IMR-90 (cell line): ENCODE measurements around the gene IQGAP2. TPM values are rescaled to one million over a fixed set of nuclear protein-coding genes. Genes with fewer than 3 reads are reported as not detected.

ENCODE experiments used
- ATAC-seq: fragments of 200-7000 bp; cut with Tn5 transposase; 2 replicates; pipeline ENCODE4 v1.9.1; 2020; ENCODE audit warnings: low read depth, mild to moderate bottlenecking, moderate library complexity
- BruUV-seq: library from RNA; stranded (reverse); fragments of 400-500 nt; replicated peaks from 2 replicates; lab custom pipeline; 2021; lab: Mats Ljungman, UMichigan
- CTCF ChIA-PET: fragments of 300-600 bp; formaldehyde crosslinking; extraction: SDS; loops from one replicate; lab custom pipeline; 2021; ENCODE audit warnings: antibody characterized with exemption; lab: Yijun Ruan, JAX
- POLR2A ChIA-PET: fragments of 300-600 bp; sonication (Branson Sonifier 250); formaldehyde crosslinking; loops from one replicate; lab custom pipeline; 2022; ENCODE audit warnings: antibody characterized with exemption; ENCODE audit not compliant: unreplicated experiment; lab: Charles Lee
- DNase-seq: peaks from one replicate; pipeline ENCODE4 v3.0.0; 2013
- H2AFZ ChIP-seq: replicated peaks from 2 replicates; pipeline ENCODE3; 2013; ENCODE audit warnings: low read length, mild to moderate bottlenecking; ENCODE audit not compliant: poor library complexity
- H2AK5ac ChIP-seq: 2 replicates; pipeline ENCODE4 v1.6.1; 2013; ENCODE audit warnings: low read depth, low read length, inconsistent platforms
- H2AK9ac ChIP-seq: replicated peaks from 2 replicates; pipeline ENCODE3; 2013; ENCODE audit warnings: mild to moderate bottlenecking, low read depth, low read length, moderate library complexity; ENCODE audit not compliant: poor library complexity
- H2BK120ac ChIP-seq: 2 replicates; pipeline ENCODE4 v1.6.1; 2013; ENCODE audit warnings: low read depth, low read length, inconsistent platforms
- H2BK15ac ChIP-seq: 3 replicates; pipeline ENCODE4 v1.6.1; 2013; ENCODE audit warnings: low read depth, low read length, inconsistent platforms
- H2BK20ac ChIP-seq: 2 replicates; pipeline ENCODE4 v1.6.1; 2013; ENCODE audit warnings: low read depth, mild to moderate bottlenecking, inconsistent platforms, low read length, moderate library complexity
- H2BK5ac ChIP-seq: 2 replicates; pipeline ENCODE4 v1.6.1; 2013; ENCODE audit warnings: mild to moderate bottlenecking, low read depth, low read length, inconsistent platforms; ENCODE audit not compliant: poor library complexity, severe bottlenecking
- H3K14ac ChIP-seq: replicated peaks from 2 replicates; pipeline ENCODE4 v1.6.1; 2013; ENCODE audit warnings: low read depth, low read length, inconsistent platforms
- H3K18ac ChIP-seq: 2 replicates; pipeline ENCODE4 v1.6.1; 2013; ENCODE audit warnings: low read depth, low read length, control low read depth
- H3K23ac ChIP-seq: 2 replicates; pipeline ENCODE4 v1.6.1; 2013; ENCODE audit warnings: low read depth, low read length, inconsistent platforms
- H3K27ac ChIP-seq: 2 replicates; pipeline ENCODE4 v1.5.1; 2013; ENCODE audit warnings: mild to moderate bottlenecking, control low read depth, low read length; ENCODE audit not compliant: insufficient read depth
- H3K27me3 ChIP-seq: 2 replicates; pipeline ENCODE4 v1.6.1; 2013; ENCODE audit warnings: low read length; ENCODE audit not compliant: control insufficient read depth, insufficient read depth
- H3K36me3 ChIP-seq: 2 replicates; pipeline ENCODE4 v1.6.1; 2013; ENCODE audit warnings: low read length, mixed read lengths; ENCODE audit not compliant: control insufficient read depth, insufficient read depth
- H3K4ac ChIP-seq: 2 replicates; pipeline ENCODE4 v1.6.1; 2013; ENCODE audit warnings: low read depth, low read length, inconsistent platforms
- H3K4me1 ChIP-seq: 2 replicates; pipeline ENCODE4 v1.6.1; 2013; ENCODE audit warnings: low read length, mixed read lengths; ENCODE audit not compliant: control insufficient read depth, insufficient read depth
- H3K4me2 ChIP-seq: 2 replicates; pipeline ENCODE4 v1.6.1; 2013; ENCODE audit warnings: low read depth, mild to moderate bottlenecking, control low read depth, low read length, moderate library complexity
- H3K4me3 ChIP-seq: 2 replicates; pipeline ENCODE4 v1.5.1; 2013; ENCODE audit warnings: low read depth, mild to moderate bottlenecking, control low read depth, low read length, moderate library complexity; ENCODE audit not compliant: insufficient read depth
- H3K56ac ChIP-seq: 2 replicates; pipeline ENCODE4 v1.6.1; 2013; ENCODE audit warnings: low read length, inconsistent platforms; ENCODE audit not compliant: insufficient read depth; ENCODE audit errors: extremely low read depth
- H3K79me1 ChIP-seq, 2 experiments: 2 replicates each; pipeline ENCODE4 v1.6.1; 2013; ENCODE audit warnings: low read length in 2 of 2, inconsistent platforms in 1 of 2, low read depth in 1 of 2
- H3K9ac ChIP-seq: 2 replicates; pipeline ENCODE4 v1.6.1; 2013; ENCODE audit warnings: low read depth, low read length, control low read depth
- H3K9me1 ChIP-seq: 2 replicates; pipeline ENCODE4 v1.6.1; 2013; ENCODE audit warnings: low read length, inconsistent platforms; ENCODE audit not compliant: insufficient read depth
- H3K9me3 ChIP-seq: 2 replicates; pipeline ENCODE4 v1.6.1; 2013; ENCODE audit warnings: low read length; ENCODE audit not compliant: control insufficient read depth, insufficient read depth
- H4K20me1 ChIP-seq: 2 replicates; pipeline ENCODE4 v1.6.1; 2013; ENCODE audit warnings: low read length, inconsistent platforms; ENCODE audit not compliant: insufficient read depth
- H4K5ac ChIP-seq: 2 replicates; pipeline ENCODE4 v1.6.1; 2013; ENCODE audit warnings: mild to moderate bottlenecking, low read depth, low read length, control low read depth
- H4K8ac ChIP-seq, 2 experiments: 2 replicates each; pipeline ENCODE4 v1.6.1; 2013; ENCODE audit warnings: low read depth in 2 of 2, low read length in 2 of 2, control low read depth in 1 of 2, inconsistent platforms in 1 of 2
- H4K91ac ChIP-seq: 2 replicates; pipeline ENCODE4 v1.6.1; 2013; ENCODE audit warnings: low read depth, low read length, inconsistent platforms; ENCODE audit not compliant: insufficient read depth
- CEBPB ChIP-seq: IDR thresholded peaks from 2 replicates; pipeline ENCODE4 v1.6.1; 2012; ENCODE audit warnings: low read depth, low read length, improper control_type of control experiment
- MAFK ChIP-seq: IDR thresholded peaks from 2 replicates; pipeline ENCODE4 v1.6.1; 2012; ENCODE audit warnings: low read depth, low read length, improper control_type of control experiment
- MAZ ChIP-seq: IDR thresholded peaks from 2 replicates; pipeline ENCODE4 v1.6.1; 2012; ENCODE audit warnings: low read depth, mild to moderate bottlenecking, low read length, improper control_type of control experiment, moderate library complexity, borderline replicate concordance
- POLR2A ChIP-seq: IDR thresholded peaks from 2 replicates; pipeline ENCODE4 v1.6.1; 2012; ENCODE audit warnings: mild to moderate bottlenecking, low read depth, low read length
- RCOR1 ChIP-seq: IDR thresholded peaks from 2 replicates; pipeline ENCODE4 v1.6.1; 2012; ENCODE audit warnings: mild to moderate bottlenecking, low read length, improper control_type of control experiment; ENCODE audit not compliant: insufficient replicate concordance
- RFX5 ChIP-seq: IDR thresholded peaks from 2 replicates; pipeline ENCODE4 v1.8.0; 2012; ENCODE audit warnings: low read depth, mild to moderate bottlenecking, low read length, moderate library complexity
- WGBS, 2 experiments: methylation state at CpG; one replicate each; pipeline versions ENCODE4 v1.1.5 to v1.1.7; 2013; ENCODE audit warnings: missing lambda C conversion rate in 2 of 2; ENCODE audit not compliant: insufficient read length in 1 of 2; ENCODE audit errors: extremely low coverage in 2 of 2; 5-methylcytosine and 5-hydroxymethylcytosine counted together
- dilution Hi-C: fragments of 300-500 bp; cut with HindIII; formaldehyde crosslinking; loops from one replicate; pipeline ENCODE4 v1.14.3; 2018; ENCODE audit warnings: low sequenced_read_pairs; ENCODE audit not compliant: unreplicated experiment
- in situ Hi-C: fragments of 300-500 bp; cut with MboI; formaldehyde crosslinking; loops from 3 replicates; pipeline ENCODE4 v1.14.3; 2019; ENCODE audit warnings: low sequenced_read_pairs, inconsistent platforms, mixed read lengths
- intact Hi-C: fragments of 100-400 bp; cut with micrococcal nuclease; formaldehyde crosslinking; loops from 2 replicates; pipeline ENCODE4 v1.10.0; 2022
- polyA plus RNA-seq, 3 experiments: library from polyadenylated mRNA; depleted of rRNA; stranded (reverse); fragments of >200 nt; gene quantifications; 2 replicates each; pipeline ENCODE4 v1.2.3, GENCODE V29; 2012; ENCODE audit warnings: low replicate concordance in 1 of 3
- total RNA-seq: library from RNA; depleted of rRNA; stranded (reverse); fragments of >200 nt; gene quantifications from 2 replicates; pipeline ENCODE4 v1.2.3, GENCODE V29; 2012
- TF ChIP-seq, protein P1 (sequence below): fragments of 150-350 bp; IDR thresholded peaks from 2 replicates; pipeline ENCODE4 v1.6.1; 2016; ENCODE audit warnings: low read depth, mild to moderate bottlenecking, low read length, moderate library complexity, borderline replicate concordance
- TF ChIP-seq, protein P2 (sequence below): conservative IDR thresholded peaks from 2 replicates; pipeline ENCODE4 v1.5.1; 2012; ENCODE audit warnings: mild to moderate bottlenecking, low read depth, low read length, improper control_type of control experiment

IQGAP2 gene
- total and polyA plus RNA-seq, 2 of the 4 experiments (the other 2 are of a cell fraction): 0.21 to 0.36 TPM

DNA sequence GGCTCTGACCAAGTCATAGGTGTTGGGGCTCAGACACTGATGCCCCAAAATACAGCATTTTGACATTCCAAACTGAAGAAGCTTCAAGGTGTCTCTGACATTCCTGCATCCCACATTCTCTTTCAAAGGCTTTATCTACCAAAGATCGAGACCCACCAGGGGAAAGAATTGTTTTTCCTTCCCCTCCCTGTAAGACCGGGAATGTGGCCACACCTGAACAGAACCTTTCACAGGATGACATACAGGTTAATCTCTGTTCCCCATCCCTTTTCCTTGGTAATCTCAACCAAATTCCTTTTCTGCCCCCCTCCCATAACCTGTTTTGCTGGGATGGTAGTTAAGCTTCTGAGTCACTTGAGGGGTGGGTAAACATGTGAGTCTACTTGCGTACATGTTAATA lies 72.3 kb downstream of the IQGAP2 start:
- in situ Hi-C loops (no loop called here), dilution Hi-C loops (no loop called here), intact Hi-C loops (no loop called here)
- Histone ChIP-seq H3K36me3 (no peaks in the 10 kb centered on the region), H3K4me1 (no peaks in the 10 kb centered on the region), H4K5ac (no peak overlapping the region), H2AK5ac (no peak overlapping the region), H3K9ac (no peak overlapping the region), H3K27ac (no peak overlapping the region), H3K9me1 (no peaks in the 10 kb centered on the region), H3K18ac (no peak overlapping the region), H4K20me1 (no peaks in the 10 kb centered on the region), H2BK5ac (no peak overlapping the region), H3K4me2 (no peak overlapping the region), H4K8ac (no peak overlapping the region), H3K27me3 (no peaks in the 10 kb centered on the region; the same call in 1 of the 2 replicates), H2BK120ac (no peak overlapping the region), H3K23ac (no peak overlapping the region), H2BK15ac (no peak overlapping the region), H3K79me1 (no peaks in the 10 kb centered on the region), H2AK9ac (no peak overlapping the region), H3K9me3 (no peaks in the 10 kb centered on the region), H2AFZ (no peak overlapping the region), H3K4me3 (no peak overlapping the region), H3K56ac (no peak overlapping the region), H3K4ac (no peak overlapping the region), H3K14ac (no peak overlapping the region), H2BK20ac (no peak overlapping the region), H4K91ac (no peak overlapping the region)
- no TSS peak for BruUV-seq
- no peak for DNase-seq
- no peak for ATAC-seq
- POLR2A ChIA-PET: no interaction called here
- TF ChIP-seq RCOR1: no peak
- no peak for TF ChIP-seq CEBPB
- TF ChIP-seq, protein P1, sequence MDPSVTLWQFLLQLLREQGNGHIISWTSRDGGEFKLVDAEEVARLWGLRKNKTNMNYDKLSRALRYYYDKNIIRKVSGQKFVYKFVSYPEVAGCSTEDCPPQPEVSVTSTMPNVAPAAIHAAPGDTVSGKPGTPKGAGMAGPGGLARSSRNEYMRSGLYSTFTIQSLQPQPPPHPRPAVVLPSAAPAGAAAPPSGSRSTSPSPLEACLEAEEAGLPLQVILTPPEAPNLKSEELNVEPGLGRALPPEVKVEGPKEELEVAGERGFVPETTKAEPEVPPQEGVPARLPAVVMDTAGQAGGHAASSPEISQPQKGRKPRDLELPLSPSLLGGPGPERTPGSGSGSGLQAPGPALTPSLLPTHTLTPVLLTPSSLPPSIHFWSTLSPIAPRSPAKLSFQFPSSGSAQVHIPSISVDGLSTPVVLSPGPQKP: no peak
- TF ChIP-seq, protein P2, sequence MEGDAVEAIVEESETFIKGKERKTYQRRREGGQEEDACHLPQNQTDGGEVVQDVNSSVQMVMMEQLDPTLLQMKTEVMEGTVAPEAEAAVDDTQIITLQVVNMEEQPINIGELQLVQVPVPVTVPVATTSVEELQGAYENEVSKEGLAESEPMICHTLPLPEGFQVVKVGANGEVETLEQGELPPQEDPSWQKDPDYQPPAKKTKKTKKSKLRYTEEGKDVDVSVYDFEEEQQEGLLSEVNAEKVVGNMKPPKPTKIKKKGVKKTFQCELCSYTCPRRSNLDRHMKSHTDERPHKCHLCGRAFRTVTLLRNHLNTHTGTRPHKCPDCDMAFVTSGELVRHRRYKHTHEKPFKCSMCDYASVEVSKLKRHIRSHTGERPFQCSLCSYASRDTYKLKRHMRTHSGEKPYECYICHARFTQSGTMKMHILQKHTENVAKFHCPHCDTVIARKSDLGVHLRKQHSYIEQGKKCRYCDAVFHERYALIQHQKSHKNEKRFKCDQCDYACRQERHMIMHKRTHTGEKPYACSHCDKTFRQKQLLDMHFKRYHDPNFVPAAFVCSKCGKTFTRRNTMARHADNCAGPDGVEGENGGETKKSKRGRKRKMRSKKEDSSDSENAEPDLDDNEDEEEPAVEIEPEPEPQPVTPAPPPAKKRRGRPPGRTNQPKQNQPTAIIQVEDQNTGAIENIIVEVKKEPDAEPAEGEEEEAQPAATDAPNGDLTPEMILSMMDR: no peak
- no peak for TF ChIP-seq MAZ
- no peak for TF ChIP-seq POLR2A
- no peak for TF ChIP-seq MAFK
- no peak for TF ChIP-seq RFX5
- CTCF ChIA-PET: no interaction called here
- 33% methylated on average over 1 of the region's 3 CpGs; no CpG with 5 or more reads in 1 of the 2 experiments for WGBS, 2 experiments
